Common myeloid progenitor, CD34-positive (primary cell): Measurements from ENCODE around the gene IGF2BP2. TPM values are rescaled to one million over a fixed set of nuclear protein-coding genes. Genes with fewer than 3 reads are reported as not detected.
A peak's percentile ranks its signal among the peaks of the same experiment; 100 is the strongest.

Experiments used
- CTCF ChIA-PET: fragments of 350-600 bp; sonication (Branson Sonifier 250); formaldehyde crosslinking; loops from one replicate; lab custom pipeline; 2021; ENCODE audit warnings: antibody characterized with exemption; lab: Charles Lee
- POLR2A ChIA-PET: fragments of 350-600 bp; sonication (Branson Sonifier 250); formaldehyde crosslinking; loops from one replicate; lab custom pipeline; 2021; ENCODE audit warnings: antibody characterized with exemption; lab: Charles Lee
- DNase-seq, 3 donors: peaks; one replicate each; pipeline versions ENCODE4 v3.0.0 to v3.0.0-alpha.2; 2013
- H3K27ac ChIP-seq, 2 experiments: 1 replicate in 1 of 2; 2 replicates in 1 of 2; pipeline ENCODE4 v1.7.0; 2013; ENCODE audit warnings: inconsistent platforms in 2 of 2, low read length in 2 of 2, mild to moderate bottlenecking in 2 of 2, low read depth in 1 of 2, moderate library complexity in 1 of 2; ENCODE audit not compliant: severe bottlenecking in 2 of 2, insufficient read depth in 1 of 2, poor library complexity in 1 of 2
- H3K27me3 ChIP-seq, 5 experiments: replicated peaks in 2 of 5; 1 replicate in 3 of 5; 2 replicates in 2 of 5; pipeline versions ENCODE4 v1.6.1 to v1.7.0; 2013; ENCODE audit warnings: low read length in 4 of 5, mild to moderate bottlenecking in 2 of 5, moderate library complexity in 2 of 5, inconsistent platforms in 1 of 5; ENCODE audit not compliant: insufficient read depth in 5 of 5, control insufficient read depth in 4 of 5
- H3K36me3 ChIP-seq, 4 experiments: 1 replicate in 2 of 4; 2 replicates in 2 of 4; pipeline versions ENCODE4 v1.6.1 to v1.7.0; 2013; ENCODE audit warnings: low read length in 3 of 4, control low read depth in 1 of 4, mild to moderate bottlenecking in 1 of 4; ENCODE audit not compliant: control insufficient read depth in 4 of 4, insufficient read depth in 4 of 4
- H3K4me1 ChIP-seq, 4 experiments: 1 replicate in 3 of 4; 2 replicates in 1 of 4; pipeline versions ENCODE4 v1.6.1 to v1.7.1; 2013; ENCODE audit warnings: low read length in 3 of 4, mild to moderate bottlenecking in 3 of 4, control low read depth in 1 of 4, inconsistent platforms in 1 of 4, moderate library complexity in 1 of 4; ENCODE audit not compliant: control insufficient read depth in 4 of 4, insufficient read depth in 4 of 4; ENCODE audit errors: control extremely low read depth in 1 of 4
- H3K4me3 ChIP-seq, 7 experiments: 1 replicate in 4 of 7; 2 replicates in 3 of 7; pipeline versions ENCODE4 v1.5.1 to v1.7.0; 2013; ENCODE audit warnings: mild to moderate bottlenecking in 7 of 7, low read length in 6 of 7, moderate library complexity in 6 of 7, inconsistent platforms in 2 of 7, low read depth in 2 of 7, control low read depth in 1 of 7; ENCODE audit not compliant: insufficient read depth in 4 of 7, control insufficient read depth in 1 of 7; ENCODE audit errors: extremely low read depth in 1 of 7
- H3K9me3 ChIP-seq, 5 experiments: 1 replicate in 4 of 5; 2 replicates in 1 of 5; pipeline versions ENCODE4 v1.6.1 to v1.7.1; 2013; ENCODE audit warnings: low read length in 4 of 5, mild to moderate bottlenecking in 2 of 5, inconsistent platforms in 1 of 5, low read depth in 1 of 5, moderate library complexity in 1 of 5; ENCODE audit not compliant: control insufficient read depth in 4 of 5, insufficient read depth in 2 of 5; ENCODE audit errors: control extremely low read depth in 1 of 5
- WGBS: methylation state at CpG from one replicate; pipeline ENCODE4 v1.1.5; 2013; ENCODE audit not compliant: insufficient coverage; 5-methylcytosine and 5-hydroxymethylcytosine counted together
- polyA plus RNA-seq: library from polyadenylated mRNA; unstranded; fragments of 120-200 nt; gene quantifications from one replicate; pipeline ENCODE4 v1.2.1, GENCODE V29; 2013

The IGF2BP2 gene
- 56.5 TPM for polyA plus RNA-seq

DNA sequence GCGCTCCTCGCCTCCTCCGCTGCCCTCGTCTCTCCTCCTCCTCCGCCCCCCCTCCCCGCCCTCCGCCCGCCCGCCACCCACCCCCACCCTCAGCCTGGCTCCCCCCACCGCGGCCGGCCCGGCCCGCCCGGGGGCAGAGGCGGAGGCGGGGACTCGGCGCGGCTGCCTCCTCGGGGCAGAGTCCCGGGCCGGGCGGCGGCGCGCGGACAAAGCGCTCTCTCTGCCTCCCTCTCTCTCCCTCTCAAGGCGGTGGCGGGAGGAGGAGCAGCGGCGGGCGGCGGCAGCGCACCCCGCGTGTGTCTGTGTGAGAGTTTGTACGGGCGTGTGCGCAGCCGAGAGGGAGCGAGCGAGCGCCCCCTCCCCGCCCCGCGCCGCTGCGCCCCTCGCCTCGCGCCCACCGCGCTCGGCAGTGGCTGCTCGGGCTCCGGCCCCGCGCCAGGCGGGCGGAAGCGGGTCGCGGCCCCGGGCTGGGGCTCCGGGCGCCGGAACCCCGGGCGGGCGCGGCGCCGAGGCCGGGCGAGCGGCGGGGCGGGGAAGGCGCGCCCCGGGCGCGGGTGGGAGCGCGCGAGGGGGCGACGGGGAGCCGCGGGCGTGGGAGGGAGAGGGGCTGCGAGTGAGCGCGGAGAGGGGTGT lies at the start of gene IGF2BP2:
TSS of gene IGF2BP2 (minus strand) at position 37 of the 633 bp plus-strand sequence. CDS start 82 bp downstream, outside the sequence.
- peak; percentile 85 to 94 (median 89) for DNase-seq
- POLR2A ChIA-PET, result interaction anchor here (0.6 kb wide), 1 partner anchor 21 kb away, joined by 3 read pairs; no protein-coding TSS in a partner anchor
- WGBS, result 0% methylated on average over 61 of the region's 96 CpGs
- Histone ChIP-seq H3K4me3 (peak within 1 kb of the TSS; percentile 79 to 98 (median 94)), H3K27ac (peak within 1 kb of the TSS; percentile 75 to 90), H3K4me1 (peaks cover 13 to 37% (median 25%) of the 10 kb centered on the region in 4 experiments), H3K36me3 (peaks cover 0 to 7% (median 0%) of the 10 kb centered on the region in 4 experiments), H3K27me3 (no peaks in the 10 kb centered on the region), H3K9me3 (peaks cover 0 to 1% (median 0%) of the 10 kb centered on the region in 5 experiments)
- CTCF ChIA-PET, result interaction anchor here (1.1 kb wide), 1 partner anchor 149 kb away, joined by 3 read pairs; no protein-coding TSS in a partner anchor

DNA sequence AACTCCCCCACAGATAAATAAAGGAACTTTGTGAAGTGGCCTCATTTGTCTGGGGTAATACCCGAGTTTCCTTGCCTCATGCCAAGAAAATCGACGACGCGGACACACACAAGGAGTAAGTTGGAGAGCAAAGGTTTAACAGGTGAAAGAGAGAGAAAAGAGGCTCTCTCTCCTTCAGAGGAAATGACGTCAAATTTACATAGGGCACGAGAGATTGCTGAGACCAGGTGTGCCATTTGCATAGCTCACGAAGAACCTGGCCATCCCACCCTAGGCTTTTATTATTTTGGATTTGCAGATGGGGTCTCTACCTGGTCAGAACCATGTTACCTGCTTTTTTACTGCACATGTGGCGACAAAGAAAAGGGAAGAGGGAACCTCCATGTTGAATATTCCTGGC lies 49.3 kb upstream of the IGF2BP2 start:
- no peak for DNase-seq
- Histone ChIP-seq H3K9me3 (no peaks in the 10 kb centered on the region), H3K27me3 (no peaks in the 10 kb centered on the region), H3K4me1 (no peaks in the 10 kb centered on the region), H3K36me3 (no peaks in the 10 kb centered on the region), H3K27ac (no peak overlapping the region), H3K4me3 (no peak overlapping the region)
- ChIA-PET POLR2A (interaction anchor here (0.7 kb wide), 1 partner anchor 53 kb away, joined by 3 read pairs; no protein-coding TSS in a partner anchor), CTCF (interaction anchor here (1.5 kb wide), 1 partner anchor 9 kb away, joined by 3 read pairs; no protein-coding TSS in a partner anchor)
- WGBS, result 86% methylated on average over 8 of the region's 9 CpGs

DNA sequence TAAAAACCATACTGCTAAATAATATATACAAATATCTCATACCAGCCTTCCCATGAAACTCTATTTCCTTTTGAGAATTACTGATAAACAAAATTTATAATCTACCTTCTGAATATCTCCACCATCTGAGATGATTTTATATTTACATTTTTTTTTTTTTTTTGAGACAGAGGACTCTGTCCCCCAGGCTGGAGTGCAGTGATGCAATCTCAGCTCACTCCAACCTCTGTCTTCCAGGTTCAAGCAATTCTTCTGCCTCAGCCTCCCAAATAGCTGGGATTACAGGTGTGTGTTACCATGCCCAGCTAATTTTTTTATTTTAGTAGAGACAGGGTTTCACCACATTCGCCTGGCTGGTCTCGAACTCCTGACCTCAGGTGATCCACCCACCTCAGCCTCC lies 42.8 kb upstream of the IGF2BP2 start:
- H3K27ac ChIP-seq, result no peak overlapping the region
- no peaks in the 10 kb centered on the region for H3K36me3 ChIP-seq
- H3K27me3 ChIP-seq, result peaks cover 0 to 2% (median 0%) of the 10 kb centered on the region in 5 experiments
- ChIA-PET CTCF (interaction anchor here (1.5 kb wide), 1 partner anchor 12 kb away, joined by 3 read pairs; no protein-coding TSS in a partner anchor), POLR2A (no interaction called here)
- DNase-seq, result no peak
- H3K4me1 ChIP-seq, result no peaks in the 10 kb centered on the region
- WGBS, result no CpG with 5 or more reads among the region's 2 CpGs
- no peak overlapping the region for H3K4me3 ChIP-seq
- no peaks in the 10 kb centered on the region for H3K9me3 ChIP-seq

DNA sequence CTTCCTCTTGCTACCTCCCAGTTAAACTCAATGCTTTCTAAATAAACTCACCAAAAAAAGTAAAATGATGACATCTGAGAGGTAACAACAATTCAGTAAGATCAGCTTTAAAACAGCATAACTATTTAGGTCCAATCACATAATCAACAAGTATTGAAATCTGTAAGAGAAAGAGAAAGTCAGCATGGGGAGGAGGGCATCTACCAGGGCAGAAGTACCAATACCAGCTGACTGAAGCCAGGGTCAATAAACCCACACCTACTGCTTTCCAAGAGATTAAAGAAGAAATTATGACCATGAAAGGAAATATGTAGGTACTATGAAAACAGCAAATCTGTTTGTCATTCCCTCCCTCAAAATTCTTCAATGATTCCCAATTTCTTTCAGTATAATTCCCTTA lies 42.2 kb upstream of the IGF2BP2 start:
- Histone ChIP-seq H3K27ac (no peak overlapping the region), H3K4me3 (no peak overlapping the region), H3K4me1 (no peaks in the 10 kb centered on the region), H3K9me3 (no peaks in the 10 kb centered on the region), H3K27me3 (peaks cover 0 to 2% (median 0%) of the 10 kb centered on the region in 5 experiments), H3K36me3 (no peaks in the 10 kb centered on the region)
- POLR2A ChIA-PET, result no interaction called here
- no peak for DNase-seq
- CTCF ChIA-PET, result interaction anchor here (1.5 kb wide), 1 partner anchor 11 kb away, joined by 3 read pairs; no protein-coding TSS in a partner anchor

DNA sequence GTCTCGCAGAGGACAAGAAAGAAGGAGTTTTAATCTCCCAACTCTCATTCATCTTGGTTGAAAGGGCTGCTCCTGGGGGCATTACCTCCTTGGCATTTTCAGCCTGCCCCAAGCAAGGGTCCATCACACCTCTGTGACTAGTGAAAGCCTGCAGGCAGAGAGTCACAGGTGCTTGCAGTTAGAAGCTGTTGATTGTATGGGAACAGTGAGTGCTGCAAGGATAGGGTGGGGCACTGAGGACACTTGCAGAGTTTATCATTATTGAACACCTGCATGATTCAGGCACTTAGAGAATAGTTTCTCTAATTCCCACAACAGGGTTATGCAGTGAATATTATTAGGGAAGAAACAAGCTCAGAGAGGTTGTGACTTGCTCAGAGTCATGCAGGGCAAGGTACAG lies 41.7 kb upstream of the IGF2BP2 start:
- Histone ChIP-seq H3K36me3 (no peaks in the 10 kb centered on the region), H3K4me3 (no peak overlapping the region), H3K27me3 (peaks cover 0 to 2% (median 0%) of the 10 kb centered on the region in 5 experiments), H3K9me3 (no peaks in the 10 kb centered on the region), H3K4me1 (no peaks in the 10 kb centered on the region), H3K27ac (no peak overlapping the region)
- ChIA-PET POLR2A (no interaction called here), CTCF (interaction anchor here (1.5 kb wide), 1 partner anchor 11 kb away, joined by 3 read pairs; no protein-coding TSS in a partner anchor)
- WGBS, result 100% methylated on average over 1 of the region's 1 CpG
- no peak for DNase-seq

DNA sequence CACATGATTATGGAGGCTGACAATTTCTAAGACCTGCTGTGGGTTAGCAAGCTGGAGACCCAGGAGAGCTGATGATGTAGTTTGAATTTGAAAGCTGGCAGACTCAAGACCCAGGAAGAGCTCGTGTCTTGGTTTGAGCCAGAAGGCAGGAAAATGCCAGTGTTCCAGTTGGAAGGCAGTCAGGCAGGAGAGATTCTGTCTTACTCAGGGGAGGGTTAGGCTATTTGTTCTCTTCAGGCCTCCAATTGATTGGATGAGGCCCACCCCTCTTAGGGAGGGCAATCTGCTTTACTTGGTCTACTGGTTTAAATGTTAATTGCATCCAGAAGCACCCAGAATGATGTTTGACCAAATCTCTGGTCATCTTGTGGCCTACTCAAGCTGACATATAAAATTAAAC lies 40.4 kb upstream of the IGF2BP2 start:
- H3K27ac ChIP-seq, result no peak overlapping the region
- ChIA-PET POLR2A (interaction anchor here (0.6 kb wide), 1 partner anchor 171 kb away, joined by 4 read pairs; no protein-coding TSS in a partner anchor), CTCF (interaction anchor here (1.0 to 1.8 kb wide), 4 partner anchors 10 to 23 kb away, joined by 3 to 5 read pairs (median 4); no protein-coding TSS in a partner anchor)
- H3K9me3 ChIP-seq, result no peaks in the 10 kb centered on the region
- H3K4me1 ChIP-seq, result no peaks in the 10 kb centered on the region
- H3K4me3 ChIP-seq, result no peak overlapping the region
- no peaks in the 10 kb centered on the region for H3K36me3 ChIP-seq
- H3K27me3 ChIP-seq, result peaks cover 0 to 2% (median 0%) of the 10 kb centered on the region in 5 experiments
- DNase-seq, result no peak
- WGBS, result 100% methylated on average over 1 of the region's 1 CpG

DNA sequence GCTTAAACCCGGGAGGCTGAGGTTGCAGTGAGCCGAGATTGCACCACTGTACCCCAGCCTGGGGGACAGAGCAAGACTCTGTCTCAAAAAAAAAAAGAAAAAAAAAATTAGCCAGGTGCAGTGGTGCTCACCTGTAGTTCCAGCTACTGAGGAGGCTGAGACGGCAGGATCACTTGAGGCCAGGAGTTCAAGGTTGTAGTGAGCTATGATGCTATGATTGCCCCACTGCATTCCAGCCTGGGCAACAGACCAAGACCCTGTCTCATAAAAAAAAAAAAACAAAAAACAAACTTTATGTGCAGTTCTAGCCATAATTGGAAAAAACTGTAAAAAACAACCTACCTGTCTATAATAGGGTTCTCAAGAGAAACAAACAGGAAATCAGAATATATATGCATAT lies 39.9 kb upstream of the IGF2BP2 start:
- Histone ChIP-seq H3K27me3 (peaks cover 0 to 2% (median 0%) of the 10 kb centered on the region in 5 experiments), H3K4me1 (no peaks in the 10 kb centered on the region), H3K4me3 (no peak overlapping the region), H3K36me3 (no peaks in the 10 kb centered on the region), H3K9me3 (no peaks in the 10 kb centered on the region), H3K27ac (no peak overlapping the region)
- ChIA-PET CTCF (interaction anchor here (1.0 to 1.8 kb wide), 4 partner anchors 10 to 23 kb away, joined by 3 to 5 read pairs (median 4); no protein-coding TSS in a partner anchor), POLR2A (interaction anchor here (0.7 kb wide), 1 partner anchor 182 kb away, joined by 3 read pairs; no protein-coding TSS in a partner anchor)
- 94% methylated on average over 2 of the region's 3 CpGs for WGBS
- no peak for DNase-seq
